Gastrocnemius medialis (tissue), 4 donors: ENCODE results near the gene ZDHHC14. TPM values are rescaled to one million over a fixed set of nuclear protein-coding genes. Genes with fewer than 3 reads are reported as not detected.

Experiments
- ATAC-seq, 2 donors: fragments of 150-250 bp; one replicate each; pipeline ENCODE4 v1.9.1; 2016
- DNase-seq, 2 donors: peaks; one replicate each; pipeline ENCODE4 v3.0.0-alpha.2; 2019
- H3K27ac ChIP-seq, 4 donors: fragments of 200-600 bp; sonication (generic); 1 replicate in 1 of 4; 2 replicates in 3 of 4; pipeline ENCODE4 v1.5.1; 2016 to 2018; ENCODE audit warnings: mild to moderate bottlenecking in 2 of 4, moderate library complexity in 1 of 4
- H3K27me3 ChIP-seq, 3 donors: fragments of 200-600 bp; sonication (generic) in 2 of 3; 1 replicate in 1 of 3; 2 replicates in 2 of 3; pipeline versions ENCODE4 v1.5.1 to v1.6.0; 2016 to 2019; ENCODE audit warnings: mild to moderate bottlenecking in 1 of 3, moderate library complexity in 1 of 3
- H3K36me3 ChIP-seq, 2 donors: fragments of 200-600 bp; sonication (generic) in 1 of 2; one replicate each; pipeline ENCODE4 v1.5.1; 2017 to 2018
- H3K4me1 ChIP-seq, 2 donors: fragments of 200-600 bp; sonication (generic) in 1 of 2; one replicate each; pipeline ENCODE4 v1.5.1; 2016 to 2017; ENCODE audit warnings: mild to moderate bottlenecking in 2 of 2
- H3K4me3 ChIP-seq, 4 donors: fragments of 200-600 bp; sonication (generic) in 3 of 4; 1 replicate in 1 of 4; 2 replicates in 3 of 4; pipeline ENCODE4 v1.5.1; 2016 to 2019; ENCODE audit warnings: mild to moderate bottlenecking in 2 of 4
- H3K9me3 ChIP-seq, 3 donors: fragments of 200-600 bp; sonication (generic) in 2 of 3; 1 replicate in 1 of 3; 2 replicates in 2 of 3; pipeline ENCODE4 v1.5.1; 2016 to 2019
- POLR2A ChIP-seq, 2 donors: fragments of 450-650 bp; IDR thresholded peaks; one replicate each; pipeline ENCODE4 v1.6.1; 2017; ENCODE audit warnings: antibody characterized with exemption in 2 of 2, mild to moderate bottlenecking in 2 of 2, moderate library complexity in 2 of 2
- in situ Hi-C, 4 donors: fragments of 200-750 bp; cut with MboI; loops; one replicate each; pipeline versions ENCODE4 v1.15.0 to v1.8.0; 2017; ENCODE audit warnings: low sequenced_read_pairs in 4 of 4
- intact Hi-C: fragments of 100-400 bp; cut with DNase I; formaldehyde crosslinking; loops from one replicate; pipeline ENCODE4 v1.15.1; 2023; ENCODE audit warnings: low total_unique reads
- total RNA-seq, 4 donors: library from RNA; depleted of rRNA; stranded (reverse); fragments of >200 nt; gene quantifications; one replicate each; pipeline versions ENCODE4 v1.1.0 to v1.2.3, GENCODE V29; 2016
- TF ChIP-seq, protein P1 (sequence below), 5 experiments: fragments of 450-650 bp in 3 of 5; fragments of 200-600 bp in 2 of 5; sonication (generic) in 2 of 5; IDR thresholded peaks in 4 of 5; conservative IDR thresholded peaks in 1 of 5; 1 replicate in 4 of 5; 2 replicates in 1 of 5; pipeline ENCODE4 v1.5.1; 2016 to 2019; ENCODE audit warnings: antibody characterized with exemption in 5 of 5, mild to moderate bottlenecking in 3 of 5, moderate library complexity in 3 of 5

Gene ZDHHC14
- total RNA-seq, 4 donors from 2014 or later: 3.7 to 7.7 (median 5.9) TPM

DNA sequence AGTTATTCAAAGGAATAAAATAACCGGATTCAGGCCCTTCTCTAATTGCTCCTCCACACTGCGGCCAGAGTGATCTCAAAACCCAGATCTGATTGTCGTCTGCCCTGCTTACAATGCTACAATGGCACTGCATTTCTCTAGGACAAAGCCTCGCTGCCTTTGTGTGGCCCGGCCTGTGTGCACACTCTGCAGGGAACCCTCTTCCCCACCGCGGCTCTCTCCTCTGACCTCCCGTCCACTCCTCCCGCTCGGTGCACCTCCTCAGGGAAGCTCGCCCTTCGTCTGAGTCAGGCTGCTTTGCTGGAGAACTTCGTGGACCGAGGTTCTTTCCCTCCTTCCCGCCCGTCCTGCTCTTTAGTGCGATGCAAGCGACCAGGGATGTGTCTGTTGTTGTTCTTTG lies 340.4 kb downstream of the ZDHHC14 start:
- Histone ChIP-seq H3K27ac (no peak overlapping the region), H3K27me3 (peaks cover 0 to 3% (median 0%) of the 10 kb centered on the region in 3 donors), H3K9me3 (no peaks in the 10 kb centered on the region), H3K4me3 (no peak overlapping the region), H3K4me1 (peaks cover 0 to 15% of the 10 kb centered on the region in 2 donors), H3K36me3 (no peaks in the 10 kb centered on the region)
- ATAC-seq: no peak
- DNase-seq: no peak
- TF ChIP-seq, protein P1, sequence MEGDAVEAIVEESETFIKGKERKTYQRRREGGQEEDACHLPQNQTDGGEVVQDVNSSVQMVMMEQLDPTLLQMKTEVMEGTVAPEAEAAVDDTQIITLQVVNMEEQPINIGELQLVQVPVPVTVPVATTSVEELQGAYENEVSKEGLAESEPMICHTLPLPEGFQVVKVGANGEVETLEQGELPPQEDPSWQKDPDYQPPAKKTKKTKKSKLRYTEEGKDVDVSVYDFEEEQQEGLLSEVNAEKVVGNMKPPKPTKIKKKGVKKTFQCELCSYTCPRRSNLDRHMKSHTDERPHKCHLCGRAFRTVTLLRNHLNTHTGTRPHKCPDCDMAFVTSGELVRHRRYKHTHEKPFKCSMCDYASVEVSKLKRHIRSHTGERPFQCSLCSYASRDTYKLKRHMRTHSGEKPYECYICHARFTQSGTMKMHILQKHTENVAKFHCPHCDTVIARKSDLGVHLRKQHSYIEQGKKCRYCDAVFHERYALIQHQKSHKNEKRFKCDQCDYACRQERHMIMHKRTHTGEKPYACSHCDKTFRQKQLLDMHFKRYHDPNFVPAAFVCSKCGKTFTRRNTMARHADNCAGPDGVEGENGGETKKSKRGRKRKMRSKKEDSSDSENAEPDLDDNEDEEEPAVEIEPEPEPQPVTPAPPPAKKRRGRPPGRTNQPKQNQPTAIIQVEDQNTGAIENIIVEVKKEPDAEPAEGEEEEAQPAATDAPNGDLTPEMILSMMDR (IDR thresholded peaks at IDR 0.05 in 4 of 5, conservative IDR thresholded peaks at IDR 0.05 in 1 of 5): no peak
- no peak for TF ChIP-seq POLR2A (IDR thresholded peaks at IDR 0.05)
- intact Hi-C loops: loop anchor here (5.0 kb wide), 1 partner anchor 41 kb away; no protein-coding TSS in a partner anchor
- in situ Hi-C loops: no loop called here

- Histone ChIP-seq H3K4me1 (peaks cover 0 to 19% of the 10 kb centered on the region in 2 donors), H3K36me3 (no peaks in the 10 kb centered on the region), H3K9me3 (no peaks in the 10 kb centered on the region), H3K27ac (no peak overlapping the region), H3K4me3 (no peak overlapping the region), H3K27me3 (peaks cover 0 to 3% (median 0%) of the 10 kb centered on the region in 3 donors)
- in situ Hi-C loops (no loop called here), intact Hi-C loops (loop anchor here (5.0 kb wide), 1 partner anchor 40 kb away; no protein-coding TSS in a partner anchor)
- no peak for DNase-seq
- TF ChIP-seq, protein P1 (IDR thresholded peaks at IDR 0.05 in 4 of 5, conservative IDR thresholded peaks at IDR 0.05 in 1 of 5): no peak
- no peak for TF ChIP-seq POLR2A (IDR thresholded peaks at IDR 0.05)
- ATAC-seq: no peak
Observed at GRCh38 chr6:157721830-157722229, 340.8 kb downstream of the ZDHHC14 start.

GRCh38 chr6:157723376-157723775 lies 342.4 kb downstream of the ZDHHC14 start:
- intact Hi-C loops: loop anchor here (5.0 kb wide), 1 partner anchor 39 kb away; no protein-coding TSS in a partner anchor
- Histone ChIP-seq H3K4me1 (peaks cover 0 to 30% of the 10 kb centered on the region in 2 donors), H3K9me3 (no peaks in the 10 kb centered on the region), H3K4me3 (no peak overlapping the region), H3K27ac (no peak overlapping the region), H3K27me3 (peaks cover 0 to 3% (median 0%) of the 10 kb centered on the region in 3 donors), H3K36me3 (no peaks in the 10 kb centered on the region)
- DNase-seq (no peak), ATAC-seq (no peak)
- in situ Hi-C loops: no loop called here
- TF ChIP-seq, protein P1 (IDR thresholded peaks at IDR 0.05 in 4 of 5, conservative IDR thresholded peaks at IDR 0.05 in 1 of 5): no peak
- TF ChIP-seq POLR2A (IDR thresholded peaks at IDR 0.05): no peak

DNA sequence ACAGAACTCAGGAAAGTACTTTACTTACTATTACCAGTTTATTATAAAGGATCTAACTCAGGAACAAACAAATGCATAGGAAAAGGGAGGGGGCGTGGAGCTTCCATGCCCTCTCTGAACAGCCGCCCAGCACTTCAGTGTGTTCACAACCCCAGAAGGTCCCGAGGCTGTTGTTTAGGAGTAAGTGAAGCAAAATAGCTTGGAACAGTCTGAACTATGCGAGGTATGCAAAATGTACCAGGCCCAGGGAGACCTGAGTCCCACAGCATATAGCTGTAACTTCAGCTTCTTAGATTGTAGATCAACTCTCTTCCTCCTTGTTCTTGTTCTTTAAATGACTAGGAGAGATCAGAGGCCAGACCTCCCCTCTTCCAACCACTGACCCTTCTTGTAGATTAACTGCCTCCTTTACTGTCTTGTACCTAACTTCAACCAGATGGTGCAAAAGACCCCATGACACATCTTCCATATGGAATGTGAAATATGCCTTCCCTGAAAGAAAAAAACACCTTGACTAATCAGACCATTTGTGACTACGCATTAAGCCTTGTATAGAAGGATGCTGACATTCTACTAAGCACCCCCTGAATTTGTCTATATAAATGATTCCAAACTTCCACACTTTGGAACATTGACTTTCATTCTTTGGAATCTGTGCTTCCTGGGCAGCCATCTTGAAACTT lies 343.3 kb downstream of the ZDHHC14 start:
- in situ Hi-C loops: no loop called here
- Histone ChIP-seq H3K9me3 (no peaks in the 10 kb centered on the region), H3K4me1 (peaks cover 0 to 24% of the 10 kb centered on the region in 2 donors), H3K27ac (no peak overlapping the region), H3K36me3 (no peaks in the 10 kb centered on the region), H3K27me3 (peaks cover 0 to 3% (median 0%) of the 10 kb centered on the region in 3 donors), H3K4me3 (no peak overlapping the region)
- TF ChIP-seq POLR2A (IDR thresholded peaks at IDR 0.05): no peak
- TF ChIP-seq, protein P1 (IDR thresholded peaks at IDR 0.05 in 4 of 5, conservative IDR thresholded peaks at IDR 0.05 in 1 of 5): no peak
- DNase-seq (no peak), ATAC-seq (no peak)
- intact Hi-C loops: loop anchor here (5.0 kb wide), 1 partner anchor 38 kb away; no protein-coding TSS in a partner anchor
